Vagina (tissue), 2 donors: ENCODE results near the gene TP53TG5.

Source experiments
- CTCF ChIP-seq, 3 experiments: fragments of 450-650 bp in 2 of 3; fragments of 200-600 bp in 1 of 3; sonication (generic) in 1 of 3; IDR thresholded peaks; one replicate each; pipeline ENCODE4 v1.5.1; 2017 to 2019; ENCODE audit warnings: antibody characterized with exemption in 3 of 3, mild to moderate bottlenecking in 2 of 3, moderate library complexity in 2 of 3
- POLR2A ChIP-seq, 2 donors: fragments of 450-650 bp; IDR thresholded peaks; one replicate each; pipeline ENCODE4 v1.6.1; 2017; ENCODE audit warnings: antibody characterized with exemption in 2 of 2, mild to moderate bottlenecking in 2 of 2, moderate library complexity in 2 of 2
- POLR2AphosphoS5 ChIP-seq, 2 donors: sonication (generic); formaldehyde crosslinking; IDR thresholded peaks; one replicate each; pipeline ENCODE4 v1.9.0; 2017; ENCODE audit warnings: antibody characterized with exemption in 2 of 2, mild to moderate bottlenecking in 2 of 2, low read depth in 1 of 2; ENCODE audit not compliant: insufficient read depth in 1 of 2

DNA sequence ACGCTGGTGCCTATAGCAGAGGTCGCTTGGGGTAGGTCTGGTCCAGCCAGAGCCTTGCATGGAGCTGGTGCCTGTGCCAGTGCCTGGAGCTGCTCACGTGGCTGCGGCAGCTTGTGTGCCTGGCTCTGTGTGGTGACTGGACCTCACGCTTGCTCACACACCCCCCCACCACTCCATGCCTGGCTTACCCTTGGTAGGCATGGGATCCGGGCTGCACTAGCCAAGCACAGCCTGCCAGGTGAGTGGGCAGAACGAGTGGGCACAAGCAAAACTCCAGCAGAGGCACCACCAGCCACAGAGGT lies 16.9 kb upstream of the TP53TG5 start:
- TF ChIP-seq CTCF (IDR thresholded peaks at IDR 0.05) (no peak), POLR2A (IDR thresholded peaks at IDR 0.05) (no peak), POLR2AphosphoS5 (IDR thresholded peaks at IDR 0.05; ENCODE audit: insufficient read depth in 1 of 2, low read depth in 1 of 2) (no peak)
